HEK293T (cell line): ENCODE data around the gene TNFRSF13B.

Source experiments
- BHLHE40 ChIP-seq: fragments of 450-650 bp; IDR thresholded peaks from 2 replicates; pipeline ENCODE4 v1.6.1; 2016; ENCODE audit warnings: mild to moderate bottlenecking, moderate library complexity, borderline replicate concordance
- NFRKB ChIP-seq: fragments of 450-650 bp; IDR thresholded peaks from 2 replicates; pipeline ENCODE4 v1.6.1; 2016; ENCODE audit warnings: mild to moderate bottlenecking, moderate library complexity
- SUZ12 ChIP-seq: fragments of 450-650 bp; IDR thresholded peaks from 2 replicates; pipeline ENCODE4 v1.6.1; 2016; ENCODE audit warnings: mild to moderate bottlenecking
- TARDBP ChIP-seq: fragments of 450-650 bp; IDR thresholded peaks from 2 replicates; pipeline ENCODE4 v1.6.1; 2016

DNA sequence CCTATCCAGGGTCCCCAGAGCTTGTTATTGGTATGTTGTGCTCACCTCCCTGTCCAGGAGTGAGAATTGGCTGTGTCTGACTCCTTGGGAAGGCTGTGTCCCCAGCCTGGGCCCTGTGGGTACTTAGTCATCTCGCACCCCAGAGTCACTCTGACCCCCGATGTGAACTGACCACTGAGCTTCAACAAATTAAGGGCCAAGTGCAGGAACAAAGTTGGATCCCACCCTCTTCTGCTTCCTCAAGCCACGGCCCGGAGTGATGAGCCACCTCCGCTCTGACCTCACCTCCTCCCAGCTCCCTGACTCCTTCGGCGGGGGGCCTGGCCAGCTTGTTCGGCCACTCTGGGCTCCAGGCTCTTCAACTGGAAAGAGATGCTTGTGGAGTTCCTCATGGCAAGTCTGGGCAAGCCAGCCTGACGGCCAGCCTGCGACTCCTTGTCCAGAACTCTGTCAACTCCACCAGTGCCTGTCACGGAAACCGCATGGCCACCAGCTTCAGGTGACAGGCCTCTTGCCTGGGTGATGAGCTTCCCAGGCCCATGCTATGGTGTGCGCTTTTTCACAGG, 48.1 kb upstream of the TNFRSF13B start:
- no peak for TF ChIP-seq BHLHE40
- TF ChIP-seq NFRKB, result no peak
- TF ChIP-seq SUZ12, result no peak
- no peak for TF ChIP-seq TARDBP
